HG02840 (cell line): ENCODE measurements around the gene DNAH10.

Experiments
- ATAC-seq: cut with Tn5 transposase; IDR thresholded peaks from one replicate; pipeline ENCODE4 v1.9.1; 2021; ENCODE audit warnings: mild to moderate bottlenecking, moderate library complexity, moderate number of reproducible peaks; ENCODE audit not compliant: unreplicated experiment, low FRiP score

DNAH10 gene

GRCh38 chr12:123761841-123762714 lies at the start of gene DNAH10:
Gene DNAH10 (plus strand): TSS chr12:123762301. CDS start chr12:123762337, 36 bp downstream.
- no peak for ATAC-seq

GRCh38 chr12:123712780-123713319 lies 49.3 kb upstream of the DNAH10 start:
- no peak for ATAC-seq

- no peak for ATAC-seq
These were observed 48.7 kb upstream of the DNAH10 start for GRCh38 chr12:123713398-123713797.

GRCh38 chr12:123713823-123714585 lies 48.1 kb upstream of the DNAH10 start:
- ATAC-seq, result no peak

GRCh38 chr12:123715195-123715594 lies 46.9 kb upstream of the DNAH10 start:
- ATAC-seq, result no peak

GRCh38 chr12:123717350-123717749 lies 44.8 kb upstream of the DNAH10 start:
- no peak for ATAC-seq

- ATAC-seq, result no peak
These were observed 41.8 kb upstream of the DNAH10 start for GRCh38 chr12:123720141-123720814.

- ATAC-seq, result no peak
These were observed 40.9 kb upstream of the DNAH10 start for GRCh38 chr12:123721245-123721644.

- ATAC-seq, result no peak
These were observed 39.1 kb upstream of the DNAH10 start for GRCh38 chr12:123723011-123723410.

GRCh38 chr12:123723765-123724164 lies 38.3 kb upstream of the DNAH10 start:
- ATAC-seq, result no peak

GRCh38 chr12:123726244-123726643 lies 35.9 kb upstream of the DNAH10 start:
- ATAC-seq, result no peak

GRCh38 chr12:123726962-123727361 lies 35.1 kb upstream of the DNAH10 start:
- no peak for ATAC-seq

GRCh38 chr12:123727878-123728277 lies 34.2 kb upstream of the DNAH10 start:
- no peak for ATAC-seq

GRCh38 chr12:123731596-123731995 lies 30.5 kb upstream of the DNAH10 start:
- no peak for ATAC-seq

GRCh38 chr12:123732251-123732650 lies 29.9 kb upstream of the DNAH10 start:
- ATAC-seq, result no peak

GRCh38 chr12:123733229-123733628 lies 28.9 kb upstream of the DNAH10 start:
- ATAC-seq, result no peak

GRCh38 chr12:123734268-123734667 lies 27.8 kb upstream of the DNAH10 start:
- ATAC-seq, result no peak

- ATAC-seq, result no peak
These were observed 20.0 kb upstream of the DNAH10 start for GRCh38 chr12:123741937-123742572.

- no peak for ATAC-seq
These were observed 19.1 kb upstream of the DNAH10 start for GRCh38 chr12:123743002-123743401.

GRCh38 chr12:123744836-123745235 lies 17.3 kb upstream of the DNAH10 start:
- ATAC-seq, result no peak
